Measurements from ENCODE around the gene RGL1.

RGL1 gene

GRCh38 chr1:183840140-183840539 lies 35.2 kb downstream of the RGL1 start:
- no peaks in the 10 kb centered on the region for H3K36me3 ChIP-seq (ENCODE audit: insufficient read depth, low read length)
- no peak overlapping the region for H3K4me3 ChIP-seq (ENCODE audit: low read length)
- no peak overlapping the region for H2AFZ ChIP-seq (ENCODE audit: low read depth, low read length)
- H3K27me3 ChIP-seq (ENCODE audit: insufficient read depth, low read length), result no peaks in the 10 kb centered on the region
- peaks cover 11% of the 10 kb centered on the region for H3K4me1 ChIP-seq (ENCODE audit: insufficient read depth, low read length)
- H3K9me3 ChIP-seq (ENCODE audit: low read length), result no peaks in the 10 kb centered on the region

DNA sequence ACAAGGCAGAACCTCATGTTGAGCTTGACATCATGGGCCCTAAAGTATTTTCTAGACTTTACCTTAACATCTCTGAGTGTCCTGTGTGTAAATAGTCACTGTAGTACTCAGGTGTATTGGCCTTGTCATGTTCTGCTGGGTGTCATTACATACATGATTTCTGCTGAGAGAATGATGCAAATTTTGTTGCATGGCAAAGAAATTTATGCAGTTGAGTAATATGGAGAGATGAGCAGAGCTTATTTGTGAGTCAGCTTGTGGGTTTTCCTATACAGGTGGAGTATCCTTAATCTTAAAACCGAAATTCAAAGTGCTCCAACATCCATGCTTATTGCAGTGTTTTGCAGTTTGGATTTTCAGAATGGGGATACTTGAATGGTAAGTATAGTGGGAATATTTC lies 36.6 kb downstream of the RGL1 start:
- H3K36me3 ChIP-seq (ENCODE audit: insufficient read depth, low read length), result no peaks in the 10 kb centered on the region
- no peaks in the 10 kb centered on the region for H3K27me3 ChIP-seq (ENCODE audit: insufficient read depth, low read length)
- peaks cover 9% of the 10 kb centered on the region for H3K4me1 ChIP-seq (ENCODE audit: insufficient read depth, low read length)
- no peak overlapping the region for H3K4me3 ChIP-seq (ENCODE audit: low read length)
- no peaks in the 10 kb centered on the region for H3K9me3 ChIP-seq (ENCODE audit: low read length)
- H2AFZ ChIP-seq (ENCODE audit: low read depth, low read length), result no peak overlapping the region

DNA sequence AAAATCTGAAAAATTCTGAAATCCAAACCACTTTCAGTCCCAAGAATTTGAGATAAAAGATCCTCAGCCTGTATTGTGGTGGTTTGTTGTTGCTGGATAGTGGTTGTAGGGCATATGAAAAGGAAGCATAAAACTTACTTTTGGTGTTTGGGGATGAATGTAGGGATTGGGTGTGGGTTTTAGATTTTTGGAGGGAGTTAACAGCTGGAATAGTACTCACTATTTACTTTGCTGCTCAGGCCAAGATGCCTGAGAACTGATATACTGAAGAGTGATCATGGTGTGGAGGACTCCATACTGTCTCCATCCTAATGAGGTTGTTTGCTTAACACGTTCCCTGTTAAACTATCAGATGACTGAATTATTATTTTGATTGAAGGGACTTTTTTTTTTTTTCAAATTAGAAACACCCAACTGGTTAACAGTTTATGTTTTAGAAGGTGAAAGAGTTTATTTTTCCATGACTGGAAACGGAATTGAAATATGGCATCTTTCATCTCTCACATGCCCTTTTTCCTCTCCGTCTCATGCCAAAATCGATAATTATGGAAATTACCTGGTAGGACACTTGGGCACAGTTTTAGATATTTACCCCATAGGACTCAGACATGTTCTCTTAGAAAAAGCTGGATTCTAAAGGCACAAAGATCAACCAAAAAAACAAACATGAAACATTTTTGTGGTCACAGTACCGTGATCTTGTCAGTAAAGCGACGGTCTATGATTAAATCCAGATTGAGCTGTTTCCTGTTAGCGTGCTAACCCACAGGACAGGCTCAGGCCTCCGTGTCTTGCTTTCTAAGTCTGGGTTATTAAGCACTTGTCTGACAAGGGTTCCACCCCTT lies 37.3 kb downstream of the RGL1 start:
- H3K27me3 ChIP-seq (ENCODE audit: insufficient read depth, low read length), result no peaks in the 10 kb centered on the region
- H3K4me3 ChIP-seq (ENCODE audit: low read length), result no peak overlapping the region
- H2AFZ ChIP-seq (ENCODE audit: low read depth, low read length), result no peak overlapping the region
- H3K9me3 ChIP-seq (ENCODE audit: low read length), result peaks cover 2% of the 10 kb centered on the region
- H3K36me3 ChIP-seq (ENCODE audit: insufficient read depth, low read length), result no peaks in the 10 kb centered on the region
- peaks cover 3% of the 10 kb centered on the region for H3K4me1 ChIP-seq (ENCODE audit: insufficient read depth, low read length)

GRCh38 chr1:183842795-183843144 lies 37.9 kb downstream of the RGL1 start:
- Histone ChIP-seq H3K36me3 (ENCODE audit: insufficient read depth, low read length) (peaks cover 2% of the 10 kb centered on the region), H3K27me3 (ENCODE audit: insufficient read depth, low read length) (no peaks in the 10 kb centered on the region), H3K4me1 (ENCODE audit: insufficient read depth, low read length) (no peaks in the 10 kb centered on the region), H3K9me3 (ENCODE audit: low read length) (peaks cover 2% of the 10 kb centered on the region), H2AFZ (ENCODE audit: low read depth, low read length) (no peak overlapping the region), H3K4me3 (ENCODE audit: low read length) (no peak overlapping the region)

DNA sequence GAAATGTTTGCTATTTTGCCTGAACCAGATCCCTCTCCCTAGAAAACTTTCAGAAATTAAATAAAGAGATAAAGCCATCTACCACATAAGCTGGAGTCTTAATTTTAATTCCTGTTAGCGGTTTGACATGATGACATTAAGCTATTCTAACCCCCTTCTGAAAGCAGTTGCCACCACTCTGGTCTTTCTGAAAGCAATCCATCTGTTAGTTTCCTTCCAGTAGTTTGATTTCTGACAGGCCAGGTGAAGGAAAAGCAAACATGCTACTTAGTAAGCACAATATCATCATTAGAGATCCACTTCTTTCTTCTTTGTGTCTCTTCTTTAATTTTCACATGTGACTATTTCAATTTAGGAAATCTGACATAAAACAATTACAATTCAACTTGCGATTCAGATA lies 39.9 kb downstream of the RGL1 start:
- Histone ChIP-seq H3K36me3 (ENCODE audit: insufficient read depth, low read length) (peaks cover 2% of the 10 kb centered on the region), H2AFZ (ENCODE audit: low read depth, low read length) (no peak overlapping the region), H3K9me3 (ENCODE audit: low read length) (peaks cover 2% of the 10 kb centered on the region), H3K4me1 (ENCODE audit: insufficient read depth, low read length) (no peaks in the 10 kb centered on the region), H3K4me3 (ENCODE audit: low read length) (no peak overlapping the region), H3K27me3 (ENCODE audit: insufficient read depth, low read length) (no peaks in the 10 kb centered on the region)

DNA sequence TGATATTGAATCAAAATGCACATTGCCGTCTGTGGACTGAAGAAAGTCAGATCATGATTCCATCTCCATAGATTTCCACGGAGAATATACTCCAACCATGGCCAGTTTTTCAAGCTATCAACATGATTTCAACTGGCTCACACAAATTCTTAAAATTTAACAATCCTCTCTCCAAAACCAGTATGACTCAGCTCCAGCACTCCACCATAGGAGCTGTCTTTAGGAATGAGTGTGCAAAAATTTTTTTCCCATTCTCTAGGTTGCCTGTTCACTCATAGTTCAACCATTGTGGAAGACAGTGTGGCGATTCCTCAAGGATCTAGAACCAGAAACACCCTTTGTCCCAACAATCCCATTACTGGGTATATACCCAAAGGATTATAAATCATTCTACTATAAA lies 40.8 kb downstream of the RGL1 start:
- no peak overlapping the region for H2AFZ ChIP-seq (ENCODE audit: low read depth, low read length)
- H3K4me3 ChIP-seq (ENCODE audit: low read length), result no peak overlapping the region
- no peaks in the 10 kb centered on the region for H3K4me1 ChIP-seq (ENCODE audit: insufficient read depth, low read length)
- no peaks in the 10 kb centered on the region for H3K27me3 ChIP-seq (ENCODE audit: insufficient read depth, low read length)
- peaks cover 2% of the 10 kb centered on the region for H3K9me3 ChIP-seq (ENCODE audit: low read length)
- peaks cover 2% of the 10 kb centered on the region for H3K36me3 ChIP-seq (ENCODE audit: insufficient read depth, low read length)

DNA sequence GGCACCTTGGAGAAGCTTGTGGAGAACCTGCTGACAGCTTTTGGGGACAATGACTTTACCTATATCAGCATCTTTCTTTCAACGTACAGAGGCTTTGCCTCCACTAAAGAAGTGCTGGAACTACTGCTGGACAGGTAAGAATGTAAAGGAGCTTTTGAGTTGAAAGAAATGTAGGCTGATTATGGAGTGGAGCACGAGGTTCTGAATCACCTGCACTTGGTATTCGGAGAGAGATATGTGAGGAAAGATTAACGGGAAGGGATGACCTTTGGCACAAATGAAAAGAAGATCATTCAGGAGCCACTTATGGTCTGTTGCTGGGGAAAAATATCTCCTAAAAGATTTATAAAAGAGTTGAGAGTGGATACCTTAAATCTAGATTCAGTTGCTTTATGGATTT lies 42.7 kb downstream of the RGL1 start:
- Histone ChIP-seq H3K36me3 (ENCODE audit: insufficient read depth, low read length) (peaks cover 2% of the 10 kb centered on the region), H3K9me3 (ENCODE audit: low read length) (peaks cover 2% of the 10 kb centered on the region), H3K4me3 (ENCODE audit: low read length) (no peak overlapping the region), H2AFZ (ENCODE audit: low read depth, low read length) (no peak overlapping the region), H3K4me1 (ENCODE audit: insufficient read depth, low read length) (no peaks in the 10 kb centered on the region), H3K27me3 (ENCODE audit: insufficient read depth, low read length) (no peaks in the 10 kb centered on the region)

DNA sequence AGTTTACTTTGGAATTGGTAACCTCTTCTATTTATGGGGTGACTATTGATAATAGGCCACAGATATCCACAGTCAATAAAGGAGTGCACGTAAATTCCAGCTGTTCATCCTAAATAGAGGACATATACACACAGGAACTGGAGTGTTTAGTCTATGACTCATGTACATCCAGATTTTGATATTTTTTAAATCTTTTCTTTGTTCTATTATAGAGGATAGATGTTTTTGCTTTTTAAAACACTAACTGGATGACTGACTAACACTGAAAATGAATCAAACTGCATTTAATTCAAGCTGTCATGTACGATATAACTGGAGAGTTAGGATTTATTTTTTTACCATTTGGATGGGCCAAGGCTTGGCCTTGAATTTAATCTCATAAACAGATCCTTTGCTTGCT lies 45.9 kb downstream of the RGL1 start:
- Histone ChIP-seq H3K9me3 (ENCODE audit: low read length) (peaks cover 2% of the 10 kb centered on the region), H3K4me3 (ENCODE audit: low read length) (no peak overlapping the region), H3K36me3 (ENCODE audit: insufficient read depth, low read length) (peaks cover 2% of the 10 kb centered on the region), H2AFZ (ENCODE audit: low read depth, low read length) (no peak overlapping the region), H3K4me1 (ENCODE audit: insufficient read depth, low read length) (peaks cover 4% of the 10 kb centered on the region), H3K27me3 (ENCODE audit: insufficient read depth, low read length) (no peaks in the 10 kb centered on the region)

GRCh38 chr1:183859119-183859518 lies 54.2 kb downstream of the RGL1 start:
- Histone ChIP-seq H3K36me3 (ENCODE audit: insufficient read depth, low read length) (no peaks in the 10 kb centered on the region), H3K4me1 (ENCODE audit: insufficient read depth, low read length) (peaks cover 2% of the 10 kb centered on the region), H3K27me3 (ENCODE audit: insufficient read depth, low read length) (no peaks in the 10 kb centered on the region), H2AFZ (ENCODE audit: low read depth, low read length) (no peak overlapping the region), H3K4me3 (ENCODE audit: low read length) (no peak overlapping the region), H3K9me3 (ENCODE audit: low read length) (no peaks in the 10 kb centered on the region)

DNA sequence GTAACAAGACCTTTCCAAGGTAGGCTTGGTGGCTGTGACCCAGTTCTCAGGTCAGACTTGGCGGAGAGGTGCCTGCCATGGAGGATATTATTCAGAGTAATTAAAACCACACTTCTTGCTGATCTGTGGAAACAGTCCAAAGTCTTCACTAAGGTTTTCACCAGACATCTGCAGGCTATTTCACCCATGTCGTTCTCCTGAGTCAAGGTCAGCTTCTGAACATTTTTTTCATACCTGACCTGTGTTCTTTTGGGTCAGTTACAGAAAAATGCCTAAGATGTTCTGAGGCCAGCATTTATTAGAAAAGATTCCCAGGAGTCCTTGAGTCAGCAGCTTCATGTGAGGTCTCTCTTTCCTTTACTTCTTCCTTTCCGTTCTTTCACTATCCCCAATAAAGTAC lies 54.9 kb downstream of the RGL1 start:
- no peak overlapping the region for H3K4me3 ChIP-seq (ENCODE audit: low read length)
- H2AFZ ChIP-seq (ENCODE audit: low read depth, low read length), result no peak overlapping the region
- no peaks in the 10 kb centered on the region for H3K4me1 ChIP-seq (ENCODE audit: insufficient read depth, low read length)
- no peaks in the 10 kb centered on the region for H3K9me3 ChIP-seq (ENCODE audit: low read length)
- H3K36me3 ChIP-seq (ENCODE audit: insufficient read depth, low read length), result no peaks in the 10 kb centered on the region
- H3K27me3 ChIP-seq (ENCODE audit: insufficient read depth, low read length), result no peaks in the 10 kb centered on the region

GRCh38 chr1:183862967-183863366 lies 58.0 kb downstream of the RGL1 start:
- H3K4me3 ChIP-seq (ENCODE audit: low read length), result no peak overlapping the region
- peaks cover 6% of the 10 kb centered on the region for H3K36me3 ChIP-seq (ENCODE audit: insufficient read depth, low read length)
- H3K27me3 ChIP-seq (ENCODE audit: insufficient read depth, low read length), result no peaks in the 10 kb centered on the region
- no peak overlapping the region for H2AFZ ChIP-seq (ENCODE audit: low read depth, low read length)
- no peaks in the 10 kb centered on the region for H3K4me1 ChIP-seq (ENCODE audit: insufficient read depth, low read length)
- no peaks in the 10 kb centered on the region for H3K9me3 ChIP-seq (ENCODE audit: low read length)

DNA sequence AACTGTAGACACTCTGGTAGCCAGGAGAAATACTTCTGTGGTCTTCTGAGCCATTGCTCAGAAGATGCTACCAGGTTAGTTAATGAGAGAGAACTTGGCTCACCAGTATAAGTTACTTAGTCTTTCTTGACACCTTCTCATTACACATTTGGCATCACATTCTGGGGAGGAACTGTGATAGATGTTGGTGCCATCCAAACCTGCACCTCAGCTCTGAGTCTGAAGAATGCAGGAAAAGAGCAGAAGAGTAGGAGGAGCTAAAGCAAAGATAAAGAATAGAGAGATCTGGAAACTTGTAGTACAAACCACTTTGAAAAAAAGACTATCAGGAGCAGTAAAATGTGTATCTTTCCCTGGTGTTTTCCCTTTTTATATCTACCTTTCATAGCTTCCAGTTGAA lies 58.9 kb downstream of the RGL1 start:
- no peaks in the 10 kb centered on the region for H3K27me3 ChIP-seq (ENCODE audit: insufficient read depth, low read length)
- no peaks in the 10 kb centered on the region for H3K9me3 ChIP-seq (ENCODE audit: low read length)
- no peak overlapping the region for H2AFZ ChIP-seq (ENCODE audit: low read depth, low read length)
- H3K36me3 ChIP-seq (ENCODE audit: insufficient read depth, low read length), result peaks cover 6% of the 10 kb centered on the region
- H3K4me1 ChIP-seq (ENCODE audit: insufficient read depth, low read length), result no peaks in the 10 kb centered on the region
- H3K4me3 ChIP-seq (ENCODE audit: low read length), result no peak overlapping the region

GRCh38 chr1:183864611-183865010 lies 59.7 kb downstream of the RGL1 start:
- Histone ChIP-seq H3K4me1 (ENCODE audit: insufficient read depth, low read length) (peaks cover 5% of the 10 kb centered on the region), H3K36me3 (ENCODE audit: insufficient read depth, low read length) (peaks cover 6% of the 10 kb centered on the region), H2AFZ (ENCODE audit: low read depth, low read length) (no peak overlapping the region)

DNA sequence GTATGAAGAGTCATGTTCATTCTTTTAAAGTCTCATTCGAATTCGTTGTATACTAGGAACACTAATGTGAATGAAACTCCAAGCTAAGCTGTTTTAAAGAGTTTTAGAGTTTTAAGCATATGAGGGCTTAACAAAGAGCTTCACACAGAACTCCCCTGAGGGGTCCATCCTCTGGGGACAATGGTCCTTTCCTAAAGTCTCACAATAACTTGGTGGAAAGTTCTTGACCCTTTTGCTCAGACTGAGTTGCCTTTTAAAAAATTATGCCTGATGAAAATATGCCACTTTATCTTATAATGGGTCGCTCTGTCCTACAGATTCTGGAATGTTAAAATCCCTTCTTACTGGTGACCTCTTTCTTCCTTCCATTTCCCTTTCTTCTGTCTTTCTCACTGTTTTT lies 64.3 kb downstream of the RGL1 start:
- H3K27me3 ChIP-seq (ENCODE audit: insufficient read depth, low read length), result no peaks in the 10 kb centered on the region
- no peaks in the 10 kb centered on the region for H3K9me3 ChIP-seq (ENCODE audit: low read length)
- H3K36me3 ChIP-seq (ENCODE audit: insufficient read depth, low read length), result peaks cover 6% of the 10 kb centered on the region
- H2AFZ ChIP-seq (ENCODE audit: low read depth, low read length), result no peak overlapping the region
- H3K4me3 ChIP-seq (ENCODE audit: low read length), result no peak overlapping the region
- H3K4me1 ChIP-seq (ENCODE audit: insufficient read depth, low read length), result peaks cover 22% of the 10 kb centered on the region

More at GRCh38 chr1:183864611-183865010, 59.7 kb downstream of the RGL1 start:
- H3K9me3 ChIP-seq (ENCODE audit: low read length), result no peaks in the 10 kb centered on the region
- no peak overlapping the region for H3K4me3 ChIP-seq (ENCODE audit: low read length)
- no peaks in the 10 kb centered on the region for H3K27me3 ChIP-seq (ENCODE audit: insufficient read depth, low read length)

Data from neuron (in vitro differentiated cells).